ENCODE measurements around the gene MEMO1. TPM values are rescaled to one million over a fixed set of nuclear protein-coding genes. Genes with fewer than 3 reads are reported as not detected.
"Not testable (repeated sequence)": the region's sequence is repeated elsewhere in the genome, so short reads cannot be mapped to it uniquely, and the experiment has no call there.

The MEMO1 gene
- polyA plus RNA-seq, 4 donors, result 30.3 to 33.4 (median 33.0) TPM

DNA sequence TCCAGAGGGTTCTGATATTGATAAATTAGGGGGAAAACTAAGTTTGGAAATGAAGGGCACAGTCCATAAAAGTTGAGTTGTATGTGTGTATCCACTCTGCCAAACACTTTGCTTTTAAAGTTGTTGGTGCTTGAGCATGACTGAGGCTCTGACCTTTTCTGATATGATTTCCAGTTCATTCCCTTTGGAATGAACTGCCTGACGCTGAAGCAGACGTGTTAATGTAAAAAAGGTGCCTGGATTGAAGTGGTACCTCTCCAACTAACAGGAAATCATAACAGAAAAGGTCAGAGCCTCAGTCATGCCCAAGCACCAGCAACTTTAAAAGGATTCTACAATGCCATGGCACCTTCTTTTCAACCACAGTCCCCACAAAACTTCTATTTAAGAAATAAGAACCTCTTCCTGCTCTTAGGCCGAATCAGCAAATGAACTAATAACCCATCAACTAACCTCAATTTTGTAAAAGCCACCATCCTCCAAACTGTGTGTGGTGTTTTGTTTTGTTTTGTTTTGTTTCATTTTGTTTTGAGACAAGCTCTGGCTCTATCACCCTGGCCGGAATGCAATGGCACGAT lies 52.6 kb downstream of the MEMO1 start:
- Histone ChIP-seq H3K9me3 (ENCODE audit: control insufficient read depth in 2 of 2, insufficient read depth in 1 of 2, low read depth in 1 of 2, low read length in 1 of 2) (no peaks in the 10 kb centered on the region), H3K4me3 (ENCODE audit: low read depth in 1 of 3, low read length in 3 of 3) (no peak overlapping the region), H3K4me1 (ENCODE audit: control insufficient read depth in 3 of 3, insufficient read depth in 2 of 3, low read depth in 1 of 3, low read length in 2 of 3) (peaks cover 0 to 8% (median 2%) of the 10 kb centered on the region in 3 donors), H3K27me3 (ENCODE audit: control insufficient read depth in 3 of 3, insufficient read depth in 3 of 3, low read length in 3 of 3) (no peaks in the 10 kb centered on the region), H3K36me3 (ENCODE audit: control insufficient read depth in 3 of 3, insufficient read depth in 2 of 3, low read depth in 1 of 3, low read length in 3 of 3) (peaks cover 0 to 3% (median 0%) of the 10 kb centered on the region in 3 donors), H3K27ac (ENCODE audit: low read depth in 1 of 3, low read length in 2 of 3) (peak overlapping the region in 1 of 3 donors; percentile 16)
- FAIRE-seq (no peak), DNase-seq (no peak)
- 73 to 85% (median 80%) methylated on average over 5 of the region's 5 CpGs for WGBS, 3 donors

- no peaks in the 10 kb centered on the region for H3K9me3 ChIP-seq (ENCODE audit: control insufficient read depth in 2 of 2, insufficient read depth in 1 of 2, low read depth in 1 of 2, low read length in 1 of 2)
- no peaks in the 10 kb centered on the region for H3K27me3 ChIP-seq (ENCODE audit: control insufficient read depth in 3 of 3, insufficient read depth in 3 of 3, low read length in 3 of 3)
- no peak overlapping the region for H3K27ac ChIP-seq (ENCODE audit: low read depth in 1 of 3, low read length in 2 of 3)
- FAIRE-seq (no peak), DNase-seq (no peak)
- WGBS, 3 donors, result 41 to 63% (median 60%) methylated on average over 1 of the region's 1 CpG
- peaks cover 0 to 8% (median 2%) of the 10 kb centered on the region in 3 donors for H3K4me1 ChIP-seq (ENCODE audit: control insufficient read depth in 3 of 3, insufficient read depth in 2 of 3, low read depth in 1 of 3, low read length in 2 of 3)
- H3K4me3 ChIP-seq (ENCODE audit: low read depth in 1 of 3, low read length in 3 of 3), result no peak overlapping the region
- peaks cover 0 to 3% (median 0%) of the 10 kb centered on the region in 3 donors for H3K36me3 ChIP-seq (ENCODE audit: control insufficient read depth in 3 of 3, insufficient read depth in 2 of 3, low read depth in 1 of 3, low read length in 3 of 3)
Observed at GRCh38 chr2:31957354-31958139, 53.3 kb downstream of the MEMO1 start.

- FAIRE-seq; H3K27me3 ChIP-seq (ENCODE audit: control insufficient read depth in 3 of 3, insufficient read depth in 3 of 3, low read length in 3 of 3); H3K4me1 ChIP-seq (ENCODE audit: control insufficient read depth in 3 of 3, insufficient read depth in 2 of 3, low read depth in 1 of 3, low read length in 2 of 3); H3K9me3 ChIP-seq (ENCODE audit: control insufficient read depth in 2 of 2, insufficient read depth in 1 of 2, low read depth in 1 of 2, low read length in 1 of 2); H3K27ac ChIP-seq (ENCODE audit: low read depth in 1 of 3, low read length in 2 of 3); H3K4me3 ChIP-seq (ENCODE audit: low read depth in 1 of 3, low read length in 3 of 3); DNase-seq; H3K36me3 ChIP-seq (ENCODE audit: control insufficient read depth in 3 of 3, insufficient read depth in 2 of 3, low read depth in 1 of 3, low read length in 3 of 3): not testable (repeated sequence)
- WGBS, 3 donors, result 81 to 83% (median 81%) methylated on average over 8 of the region's 8 CpGs
Observed at GRCh38 chr2:31956934-31957333, 53.9 kb downstream of the MEMO1 start.

GRCh38 chr2:31956312-31956711 lies 54.5 kb downstream of the MEMO1 start:
- FAIRE-seq (no peak), DNase-seq (no peak)

DNA sequence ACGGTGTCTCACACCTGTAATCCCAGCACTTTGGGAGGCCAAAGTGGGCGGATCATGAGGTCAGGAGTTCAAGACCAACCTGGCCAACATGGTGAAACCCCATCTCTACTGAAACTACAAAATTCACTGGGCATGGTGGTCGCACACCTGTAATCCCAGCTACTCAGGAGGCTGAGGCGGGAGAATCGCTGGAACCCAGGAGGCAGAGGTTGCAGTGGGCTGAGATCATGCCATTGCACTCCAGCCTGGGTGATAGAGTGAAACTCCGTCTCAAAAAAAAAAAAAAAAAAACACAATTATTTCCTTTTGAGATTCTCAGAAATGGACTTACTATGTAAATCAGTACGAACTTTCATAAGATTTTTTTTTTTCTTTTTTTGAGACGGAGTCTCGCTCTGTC lies 57.7 kb downstream of the MEMO1 start:
- not testable (repeated sequence) for H3K9me3 ChIP-seq (ENCODE audit: control insufficient read depth in 2 of 2, insufficient read depth in 1 of 2, low read depth in 1 of 2, low read length in 1 of 2); H3K4me3 ChIP-seq (ENCODE audit: low read depth in 1 of 3, low read length in 3 of 3); FAIRE-seq; H3K27ac ChIP-seq (ENCODE audit: low read depth in 1 of 3, low read length in 2 of 3); H3K27me3 ChIP-seq (ENCODE audit: control insufficient read depth in 3 of 3, insufficient read depth in 3 of 3, low read length in 3 of 3); H3K4me1 ChIP-seq (ENCODE audit: control insufficient read depth in 3 of 3, insufficient read depth in 2 of 3, low read depth in 1 of 3, low read length in 2 of 3); DNase-seq; H3K36me3 ChIP-seq (ENCODE audit: control insufficient read depth in 3 of 3, insufficient read depth in 2 of 3, low read depth in 1 of 3, low read length in 3 of 3)
- WGBS, 3 donors, result 94 to 96% (median 96%) methylated on average over 9 of the region's 9 CpGs

More at GRCh38 chr2:31956312-31956711, 54.5 kb downstream of the MEMO1 start:
- Histone ChIP-seq H3K9me3 (ENCODE audit: control insufficient read depth in 2 of 2, insufficient read depth in 1 of 2, low read depth in 1 of 2, low read length in 1 of 2) (no peaks in the 10 kb centered on the region), H3K27ac (ENCODE audit: low read depth in 1 of 3, low read length in 2 of 3) (no peak overlapping the region), H3K4me3 (ENCODE audit: low read depth in 1 of 3, low read length in 3 of 3) (no peak overlapping the region), H3K27me3 (ENCODE audit: control insufficient read depth in 3 of 3, insufficient read depth in 3 of 3, low read length in 3 of 3) (no peaks in the 10 kb centered on the region), H3K4me1 (ENCODE audit: control insufficient read depth in 3 of 3, insufficient read depth in 2 of 3, low read depth in 1 of 3, low read length in 2 of 3) (peaks cover 0 to 8% (median 2%) of the 10 kb centered on the region in 3 donors), H3K36me3 (ENCODE audit: control insufficient read depth in 3 of 3, insufficient read depth in 2 of 3, low read depth in 1 of 3, low read length in 3 of 3) (peaks cover 0 to 3% (median 0%) of the 10 kb centered on the region in 3 donors)
- 97 to 100% (median 97%) methylated on average over 1 of the region's 1 CpG for WGBS, 3 donors

DNA sequence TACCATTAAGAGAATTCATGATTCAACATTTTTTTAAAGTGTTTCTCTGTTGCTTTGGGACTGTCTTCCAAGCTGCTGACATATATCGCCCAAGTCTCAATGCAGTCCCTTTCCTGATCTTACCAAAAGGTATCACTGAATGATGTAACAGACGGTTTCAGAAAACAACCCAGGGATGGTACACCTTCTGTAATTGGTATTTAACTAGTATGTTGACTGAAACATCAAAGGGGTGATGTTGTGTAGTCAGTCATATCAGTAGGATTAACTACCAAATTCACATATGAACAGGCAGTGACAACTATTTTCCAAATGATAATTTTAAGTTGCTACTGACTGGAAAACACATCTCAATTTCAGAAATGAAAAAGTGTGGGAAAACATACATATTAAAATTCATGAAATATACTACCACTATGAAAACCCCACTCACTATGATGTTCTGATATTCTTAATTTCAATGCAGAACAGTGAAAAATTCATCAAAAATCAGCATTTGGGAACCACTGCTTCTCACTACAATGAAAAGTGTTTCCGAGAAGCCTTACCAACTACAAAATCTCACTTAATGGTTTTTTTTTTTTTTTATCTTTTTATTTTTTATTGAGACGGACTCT lies 59.8 kb downstream of the MEMO1 start:
- Histone ChIP-seq H3K4me3 (ENCODE audit: low read depth in 1 of 3, low read length in 3 of 3) (no peak overlapping the region), H3K27me3 (ENCODE audit: control insufficient read depth in 3 of 3, insufficient read depth in 3 of 3, low read length in 3 of 3) (no peaks in the 10 kb centered on the region), H3K36me3 (ENCODE audit: control insufficient read depth in 3 of 3, insufficient read depth in 2 of 3, low read depth in 1 of 3, low read length in 3 of 3) (peaks cover 0 to 3% (median 0%) of the 10 kb centered on the region in 3 donors), H3K27ac (ENCODE audit: low read depth in 1 of 3, low read length in 2 of 3) (no peak overlapping the region), H3K9me3 (ENCODE audit: control insufficient read depth in 2 of 2, insufficient read depth in 1 of 2, low read depth in 1 of 2, low read length in 1 of 2) (no peaks in the 10 kb centered on the region), H3K4me1 (ENCODE audit: control insufficient read depth in 3 of 3, insufficient read depth in 2 of 3, low read depth in 1 of 3, low read length in 2 of 3) (no peaks in the 10 kb centered on the region)
- WGBS, 3 donors, result 83 to 92% (median 92%) methylated on average over 4 of the region's 4 CpGs
- DNase-seq (no peak), FAIRE-seq (no peak)

DNA sequence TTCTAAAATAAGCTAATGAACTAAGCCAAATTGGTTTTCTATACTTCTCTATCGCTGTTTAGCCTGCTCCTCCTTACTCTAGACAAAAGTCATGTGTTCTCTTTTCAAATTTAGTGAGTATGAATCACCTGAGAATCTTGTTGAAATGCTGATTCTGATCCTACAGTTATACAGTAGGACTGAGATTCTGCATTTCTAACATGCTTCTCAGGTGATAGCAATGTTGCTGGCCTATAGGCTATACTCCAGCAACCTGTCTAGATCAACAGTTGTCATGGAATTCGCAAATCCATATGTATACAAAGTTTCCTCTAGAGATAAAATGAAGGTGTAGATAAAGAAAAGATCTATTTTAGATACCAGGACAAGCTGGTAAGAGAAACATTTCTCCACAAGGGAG lies 62.9 kb downstream of the MEMO1 start:
- WGBS, 3 donors, result 92 to 95% (median 92%) methylated on average over 2 of the region's 2 CpGs
- Histone ChIP-seq H3K27me3 (ENCODE audit: control insufficient read depth in 3 of 3, insufficient read depth in 3 of 3, low read length in 3 of 3) (no peaks in the 10 kb centered on the region), H3K9me3 (ENCODE audit: control insufficient read depth in 2 of 2, insufficient read depth in 1 of 2, low read depth in 1 of 2, low read length in 1 of 2) (no peaks in the 10 kb centered on the region), H3K4me1 (ENCODE audit: control insufficient read depth in 3 of 3, insufficient read depth in 2 of 3, low read depth in 1 of 3, low read length in 2 of 3) (no peaks in the 10 kb centered on the region), H3K36me3 (ENCODE audit: control insufficient read depth in 3 of 3, insufficient read depth in 2 of 3, low read depth in 1 of 3, low read length in 3 of 3) (peaks cover 0 to 5% (median 0%) of the 10 kb centered on the region in 3 donors), H3K27ac (ENCODE audit: low read depth in 1 of 3, low read length in 2 of 3) (no peak overlapping the region), H3K4me3 (ENCODE audit: low read depth in 1 of 3, low read length in 3 of 3) (no peak overlapping the region)
- FAIRE-seq (no peak), DNase-seq (no peak)

- H3K4me1 ChIP-seq (ENCODE audit: control insufficient read depth in 3 of 3, insufficient read depth in 2 of 3, low read depth in 1 of 3, low read length in 2 of 3), result no peaks in the 10 kb centered on the region
- H3K9me3 ChIP-seq (ENCODE audit: control insufficient read depth in 2 of 2, insufficient read depth in 1 of 2, low read depth in 1 of 2, low read length in 1 of 2), result no peaks in the 10 kb centered on the region
- no peak overlapping the region for H3K4me3 ChIP-seq (ENCODE audit: low read depth in 1 of 3, low read length in 3 of 3)
- WGBS, 3 donors, result 90 to 91% (median 91%) methylated on average over 4 of the region's 4 CpGs
- no peaks in the 10 kb centered on the region for H3K27me3 ChIP-seq (ENCODE audit: control insufficient read depth in 3 of 3, insufficient read depth in 3 of 3, low read length in 3 of 3)
- no peak for FAIRE-seq
- no peak overlapping the region for H3K27ac ChIP-seq (ENCODE audit: low read depth in 1 of 3, low read length in 2 of 3)
- peaks cover 0 to 11% (median 0%) of the 10 kb centered on the region in 3 donors for H3K36me3 ChIP-seq (ENCODE audit: control insufficient read depth in 3 of 3, insufficient read depth in 2 of 3, low read depth in 1 of 3, low read length in 3 of 3)
- DNase-seq, result no peak
Observed at GRCh38 chr2:31946838-31947237, 64.0 kb downstream of the MEMO1 start.
